ACHN (cell line): ENCODE data around the gene ZNF460.

Experiments
- DNase-seq: peaks from one replicate; pipeline ENCODE4 v3.0.0-alpha.2; 2015
- in situ Hi-C: cut with HindIII; loops from 2 replicates; pipeline ENCODE4 v1.10.0; 2017; ENCODE audit warnings: low sequenced_read_pairs, low pct_ligation_motif_present, low pct_unique_long_range_greater_than_20kb

ZNF460 gene

DNA sequence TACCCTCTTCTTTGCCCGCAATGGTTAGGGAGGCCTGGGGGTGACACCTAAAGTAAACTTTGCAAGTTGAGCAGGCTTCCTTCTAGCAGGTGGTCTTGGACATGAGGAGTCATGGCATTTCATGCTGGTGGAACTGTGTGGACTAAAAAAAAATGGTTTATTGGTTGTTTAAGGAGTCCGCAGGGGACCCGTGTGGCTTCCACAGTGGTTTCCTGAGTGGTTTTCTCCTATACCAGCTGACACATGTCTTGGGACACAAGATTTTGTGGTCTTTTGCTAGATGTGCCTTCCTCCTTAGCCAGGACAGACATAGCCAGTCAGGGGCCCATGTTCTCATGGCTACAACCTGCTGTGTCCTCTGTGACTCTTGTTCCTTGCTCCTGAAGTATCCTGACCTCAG, 41.5 kb downstream of the ZNF460 start:
- DNase-seq: no peak
- in situ Hi-C loops: no loop called here

GRCh38 chr19:57324992-57325391, 44.7 kb downstream of the ZNF460 start:
- DNase-seq: no peak
- in situ Hi-C loops: no loop called here

GRCh38 chr19:57327993-57328392, 47.7 kb downstream of the ZNF460 start:
- DNase-seq: no peak
- in situ Hi-C loops: no loop called here

DNA sequence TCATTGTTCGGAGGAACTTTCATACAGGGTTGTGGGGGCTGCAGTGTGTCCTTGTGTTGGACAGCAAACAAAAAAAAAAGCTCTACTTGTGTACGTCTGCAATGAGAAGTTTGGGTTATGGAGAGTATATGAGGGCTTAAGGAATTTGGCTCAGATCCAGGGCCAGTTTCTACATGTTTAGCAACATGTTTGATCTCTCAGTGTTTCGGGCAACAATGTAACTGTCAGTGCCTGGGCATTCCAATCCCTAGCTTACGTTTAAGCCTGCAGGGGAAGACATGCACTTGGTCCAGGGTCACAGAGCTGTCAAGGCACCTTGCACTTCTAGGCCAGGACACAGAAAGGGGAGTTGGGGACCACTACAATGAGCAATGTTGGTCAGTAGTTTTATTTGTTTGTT, 53.9 kb downstream of the ZNF460 start:
- no peak for DNase-seq
- in situ Hi-C loops: no loop called here

DNA sequence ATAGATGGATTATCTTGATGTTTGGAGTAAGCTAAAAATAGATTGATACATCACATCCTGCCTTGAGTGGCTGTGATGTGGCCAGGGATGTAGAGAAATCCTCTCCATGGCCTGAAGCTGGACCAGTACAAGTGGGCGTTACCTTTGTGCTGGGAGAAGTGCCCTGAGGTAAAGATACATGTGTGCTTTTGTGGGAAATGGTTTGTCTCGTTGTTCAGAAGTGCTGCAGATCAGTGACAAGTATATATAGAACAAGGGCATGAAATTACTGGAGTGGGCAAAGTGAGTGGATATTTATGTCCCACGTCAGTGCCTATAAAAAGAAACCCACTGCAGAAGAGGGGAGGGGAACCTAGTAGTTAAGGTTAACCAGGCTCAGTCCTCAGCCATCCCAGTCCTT, 58.6 kb downstream of the ZNF460 start:
- no peak for DNase-seq
- in situ Hi-C loops: no loop called here

GRCh38 chr19:57342582-57342981, 62.3 kb downstream of the ZNF460 start:
- DNase-seq: no peak
- in situ Hi-C loops: no loop called here
